Ascending aorta (tissue), 2 donors: Measurements from ENCODE around the gene EIF4E3. TPM values are rescaled to one million over a fixed set of nuclear protein-coding genes. Genes with fewer than 3 reads are reported as not detected.

ENCODE experiments used
- DNase-seq, 2 donors: peaks; one replicate each; pipeline ENCODE4 v3.0.0-alpha.2; 2019; ENCODE audit warnings: low spot score in 2 of 2
- H3K27ac ChIP-seq, 2 donors: fragments of 200-600 bp; sonication (generic); one replicate each; pipeline ENCODE4 v1.5.1; 2016 to 2017; ENCODE audit warnings: mild to moderate bottlenecking in 1 of 2
- H3K27me3 ChIP-seq: fragments of 200-600 bp; sonication (generic); one replicate; pipeline ENCODE4 v1.5.1; 2017
- H3K36me3 ChIP-seq, 2 donors: fragments of 200-600 bp; sonication (generic); one replicate each; pipeline ENCODE4 v1.5.1; 2016
- H3K4me1 ChIP-seq, 2 donors: fragments of 200-600 bp; sonication (generic); one replicate each; pipeline ENCODE4 v1.5.1; 2016 to 2017; ENCODE audit warnings: mild to moderate bottlenecking in 1 of 2
- H3K4me3 ChIP-seq, 2 donors: fragments of 200-600 bp; sonication (generic); one replicate each; pipeline ENCODE4 v1.5.1; 2016 to 2017; ENCODE audit warnings: mild to moderate bottlenecking in 1 of 2
- H3K9me3 ChIP-seq, 2 donors: fragments of 200-600 bp; sonication (generic); one replicate each; pipeline ENCODE4 v1.5.1; 2016
- intact Hi-C: fragments of 100-400 bp; cut with DNase I; formaldehyde crosslinking; loops from one replicate; pipeline ENCODE4 v1.15.1; 2023
- total RNA-seq: library from RNA; depleted of rRNA; stranded (reverse); fragments of >200 nt; gene quantifications from one replicate; pipeline ENCODE4 v1.1.0, GENCODE V29; 2016
- TF ChIP-seq, protein P1 (sequence below), 3 experiments: fragments of 200-600 bp in 2 of 3; fragments of 450-650 bp in 1 of 3; sonication (generic) in 2 of 3; IDR thresholded peaks; one replicate each; pipeline ENCODE4 v1.5.1; 2016 to 2019; ENCODE audit warnings: antibody characterized with exemption in 3 of 3, mild to moderate bottlenecking in 1 of 3, moderate library complexity in 1 of 3

EIF4E3 gene
- total RNA-seq, 1 donor from 2014 or later: 4.4 TPM

DNA sequence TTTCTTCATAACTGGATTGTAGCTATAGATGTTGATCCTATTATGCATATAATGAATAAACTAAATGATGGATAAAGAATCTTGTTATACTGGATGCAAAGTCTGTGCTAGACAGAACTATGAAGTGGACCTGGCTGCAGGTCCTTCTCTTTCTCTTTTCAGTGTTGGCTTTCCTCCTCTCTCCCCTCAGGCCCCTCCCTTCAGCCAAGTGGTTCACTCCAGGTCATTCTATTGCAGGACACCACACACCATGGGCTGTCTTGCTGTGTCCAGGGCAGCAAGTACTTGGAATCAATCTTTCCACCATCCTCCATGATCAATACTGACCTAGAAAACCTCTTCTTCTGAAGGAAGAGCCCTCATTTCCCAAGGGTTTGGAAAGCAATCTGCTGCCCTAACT lies 20.3 kb downstream of the EIF4E3 start:
- Histone ChIP-seq H3K27me3 (no peaks in the 10 kb centered on the region), H3K9me3 (no peaks in the 10 kb centered on the region), H3K27ac (no peak overlapping the region), H3K4me1 (no peaks in the 10 kb centered on the region), H3K4me3 (no peak overlapping the region), H3K36me3 (peaks cover 0 to 15% of the 10 kb centered on the region in 2 donors)
- TF ChIP-seq, protein P1, sequence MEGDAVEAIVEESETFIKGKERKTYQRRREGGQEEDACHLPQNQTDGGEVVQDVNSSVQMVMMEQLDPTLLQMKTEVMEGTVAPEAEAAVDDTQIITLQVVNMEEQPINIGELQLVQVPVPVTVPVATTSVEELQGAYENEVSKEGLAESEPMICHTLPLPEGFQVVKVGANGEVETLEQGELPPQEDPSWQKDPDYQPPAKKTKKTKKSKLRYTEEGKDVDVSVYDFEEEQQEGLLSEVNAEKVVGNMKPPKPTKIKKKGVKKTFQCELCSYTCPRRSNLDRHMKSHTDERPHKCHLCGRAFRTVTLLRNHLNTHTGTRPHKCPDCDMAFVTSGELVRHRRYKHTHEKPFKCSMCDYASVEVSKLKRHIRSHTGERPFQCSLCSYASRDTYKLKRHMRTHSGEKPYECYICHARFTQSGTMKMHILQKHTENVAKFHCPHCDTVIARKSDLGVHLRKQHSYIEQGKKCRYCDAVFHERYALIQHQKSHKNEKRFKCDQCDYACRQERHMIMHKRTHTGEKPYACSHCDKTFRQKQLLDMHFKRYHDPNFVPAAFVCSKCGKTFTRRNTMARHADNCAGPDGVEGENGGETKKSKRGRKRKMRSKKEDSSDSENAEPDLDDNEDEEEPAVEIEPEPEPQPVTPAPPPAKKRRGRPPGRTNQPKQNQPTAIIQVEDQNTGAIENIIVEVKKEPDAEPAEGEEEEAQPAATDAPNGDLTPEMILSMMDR (IDR thresholded peaks at IDR 0.05): no peak
- no peak for DNase-seq
- intact Hi-C loops: no loop called here

DNA sequence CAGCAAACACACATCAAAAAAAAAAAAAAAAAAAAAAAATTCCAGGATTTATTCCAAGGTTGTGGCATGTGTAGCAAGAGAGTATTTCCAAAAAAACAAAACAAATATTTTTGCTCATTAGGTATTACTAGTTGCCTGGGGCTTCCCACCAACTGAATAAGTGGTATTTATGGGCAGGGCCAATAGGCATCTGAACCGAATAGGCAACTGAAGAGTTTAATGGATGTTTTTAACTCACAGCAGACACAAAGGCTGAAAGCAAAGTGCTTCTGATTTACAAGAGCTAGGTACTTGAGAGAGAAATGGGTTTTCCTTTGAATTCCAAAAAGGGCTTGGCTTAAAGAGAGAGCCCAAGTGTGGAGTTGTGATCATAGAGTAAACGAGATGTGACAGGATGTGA lies 21.4 kb downstream of the EIF4E3 start:
- Histone ChIP-seq H3K4me1 (no peaks in the 10 kb centered on the region), H3K9me3 (no peaks in the 10 kb centered on the region), H3K36me3 (peaks cover 0 to 7% of the 10 kb centered on the region in 2 donors), H3K27me3 (no peaks in the 10 kb centered on the region), H3K27ac (no peak overlapping the region), H3K4me3 (no peak overlapping the region)
- DNase-seq: no peak
- intact Hi-C loops: no loop called here
- TF ChIP-seq, protein P1 (IDR thresholded peaks at IDR 0.05): no peak

DNA sequence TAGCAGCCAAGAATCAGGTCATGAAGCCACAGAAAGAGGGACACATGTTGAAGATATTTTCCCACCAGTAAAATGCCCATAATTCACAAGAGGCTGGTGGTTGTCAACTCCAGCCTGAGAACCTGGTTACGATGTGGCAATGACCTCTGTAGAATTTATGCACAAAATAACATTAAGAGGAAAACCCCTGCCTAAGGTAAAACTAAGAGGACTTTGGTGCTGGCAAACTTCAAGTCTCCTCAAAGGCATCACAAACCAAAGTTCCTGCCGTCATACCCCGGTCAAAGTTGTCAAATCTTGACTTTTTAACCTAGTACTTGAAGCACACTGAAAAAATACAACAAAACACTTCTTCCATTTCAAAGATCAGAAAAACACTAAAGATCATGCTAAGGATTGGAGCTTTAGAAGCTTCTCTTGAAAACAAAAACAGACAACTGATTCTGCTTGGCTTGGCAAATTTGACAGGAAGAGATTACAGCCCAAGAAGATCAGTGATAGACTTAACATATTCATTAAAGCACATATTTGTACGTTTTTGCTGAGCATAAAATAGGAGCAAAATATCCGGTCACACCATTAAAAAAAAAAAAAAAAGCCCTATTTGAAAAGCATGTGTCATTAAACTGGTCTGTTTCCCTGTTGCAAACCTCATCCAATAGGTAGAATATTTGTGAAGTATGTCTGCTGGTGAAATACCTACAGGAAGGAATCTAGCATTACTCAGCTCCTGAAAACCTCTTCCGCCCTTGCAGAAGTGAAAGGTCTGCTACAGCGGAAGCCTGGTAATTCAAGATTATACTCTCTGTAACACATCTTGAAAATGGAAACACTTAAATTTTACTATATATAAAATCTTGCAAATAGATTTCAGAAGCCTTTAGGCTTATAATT lies 22.8 kb downstream of the EIF4E3 start:
- Histone ChIP-seq H3K27me3 (no peaks in the 10 kb centered on the region), H3K4me1 (no peaks in the 10 kb centered on the region), H3K27ac (no peak overlapping the region), H3K9me3 (no peaks in the 10 kb centered on the region), H3K4me3 (no peak overlapping the region), H3K36me3 (peaks cover 0 to 7% of the 10 kb centered on the region in 2 donors)
- TF ChIP-seq, protein P1 (IDR thresholded peaks at IDR 0.05): no peak
- intact Hi-C loops: no loop called here
- no peak for DNase-seq

DNA sequence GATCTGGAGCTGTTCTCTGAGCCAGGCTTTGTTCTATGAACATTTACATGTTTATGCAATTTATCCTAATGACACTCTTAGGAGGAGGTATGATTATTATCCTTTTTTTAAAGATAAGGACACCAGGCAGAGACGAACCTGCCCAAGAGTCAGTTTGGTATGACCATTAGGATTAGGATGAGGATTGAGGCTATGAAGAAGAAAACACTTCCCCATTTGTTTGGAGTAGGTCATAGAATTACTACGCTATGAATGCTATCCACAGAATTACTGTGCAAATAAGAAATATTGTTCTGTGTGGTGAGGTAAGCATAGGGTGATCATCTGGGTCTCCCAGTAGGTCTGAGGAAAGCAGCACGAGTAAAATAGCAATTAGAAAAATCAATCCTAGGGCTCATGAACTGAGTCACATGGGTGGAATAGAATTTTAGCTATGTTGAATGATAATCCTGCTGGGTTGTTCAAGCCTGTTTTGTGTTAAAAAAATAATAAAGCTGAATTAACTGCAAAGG lies 23.9 kb downstream of the EIF4E3 start:
- no peak overlapping the region for H3K27ac ChIP-seq
- no peak for DNase-seq
- TF ChIP-seq, protein P1 (IDR thresholded peaks at IDR 0.05): no peak
- intact Hi-C loops: no loop called here
- H3K4me1 ChIP-seq: no peaks in the 10 kb centered on the region
- no peaks in the 10 kb centered on the region for H3K9me3 ChIP-seq
- no peak overlapping the region for H3K4me3 ChIP-seq
- H3K36me3 ChIP-seq: peaks cover 0 to 7% of the 10 kb centered on the region in 2 donors
- no peaks in the 10 kb centered on the region for H3K27me3 ChIP-seq

DNA sequence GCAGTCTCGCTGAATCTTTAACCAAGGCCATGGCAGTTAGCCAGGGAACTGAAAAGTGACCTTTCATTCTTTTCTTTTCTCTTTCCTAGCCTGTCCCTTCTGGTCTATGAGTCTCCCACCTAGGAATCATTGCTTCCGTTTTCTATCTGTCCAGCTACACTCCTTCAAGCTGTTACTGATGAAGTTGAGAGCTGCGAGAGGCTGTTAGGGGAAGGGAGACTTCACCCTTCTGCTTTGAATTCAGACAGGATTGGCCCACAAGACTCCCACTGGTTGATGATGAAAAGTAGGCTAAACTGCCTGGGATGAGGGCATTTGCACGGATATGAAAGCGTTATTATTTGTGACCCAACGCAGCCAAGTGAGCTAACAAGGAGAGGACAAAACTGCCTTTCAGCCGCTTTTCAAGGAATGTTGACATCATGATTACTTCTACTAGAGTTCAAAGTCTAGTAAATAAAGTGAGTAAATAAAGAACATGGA lies 30.2 kb downstream of the EIF4E3 start:
- no peaks in the 10 kb centered on the region for H3K36me3 ChIP-seq
- H3K27me3 ChIP-seq: no peaks in the 10 kb centered on the region
- no peak for DNase-seq
- H3K27ac ChIP-seq: no peak overlapping the region
- TF ChIP-seq, protein P1 (IDR thresholded peaks at IDR 0.05): no peak
- H3K9me3 ChIP-seq: no peaks in the 10 kb centered on the region
- no peak overlapping the region for H3K4me3 ChIP-seq
- intact Hi-C loops: no loop called here
- peaks cover 0 to 7% of the 10 kb centered on the region in 2 donors for H3K4me1 ChIP-seq
